OCI-M2 (cell line): ENCODE results near the gene MICAL2.

Experiments
- DNase-seq: peaks from one replicate; lab custom pipeline; 2025; ENCODE audit not compliant: unreplicated experiment; lab: John Stamatoyannopoulos, UW

MICAL2 gene

DNA sequence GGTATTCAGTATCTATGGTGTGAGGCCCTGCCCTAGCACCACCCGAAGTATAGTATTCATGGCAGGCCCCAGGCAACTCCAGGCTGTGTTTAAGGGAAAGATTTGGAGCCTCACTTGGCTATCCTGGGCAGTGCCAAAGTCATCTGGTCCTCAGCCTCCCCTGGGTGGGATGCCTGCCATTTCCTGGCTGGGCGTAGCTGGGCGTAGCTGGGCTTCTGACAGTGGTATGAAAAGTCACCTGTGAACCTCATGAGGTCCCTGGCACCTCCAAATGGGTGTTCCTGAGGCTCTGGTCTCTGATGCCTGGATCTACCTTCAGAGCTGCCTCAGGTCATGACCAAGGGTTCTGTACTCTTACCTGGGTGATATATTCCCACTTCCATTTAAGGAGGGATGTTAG is 154.0 kb downstream of the MICAL2 start:
- no peak for DNase-seq

DNA sequence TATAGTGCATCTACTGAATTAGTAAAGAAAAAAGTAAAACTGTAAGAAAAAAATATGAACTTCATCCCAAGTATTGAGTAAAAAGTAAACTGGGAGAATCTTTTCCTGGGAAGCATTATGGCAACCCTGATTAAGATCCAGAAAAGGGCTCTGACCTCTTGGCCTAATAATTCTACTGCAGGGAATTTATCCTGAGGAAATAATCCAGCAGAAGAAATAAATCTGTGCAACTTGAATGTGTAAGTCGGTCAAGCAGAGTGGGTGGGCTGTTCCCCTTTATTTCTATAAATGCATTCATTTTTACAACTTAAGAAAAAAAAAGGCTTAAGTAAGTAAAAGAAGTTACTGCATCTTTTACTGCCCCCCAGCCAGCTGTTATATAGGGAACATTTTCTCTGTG is 155.7 kb downstream of the MICAL2 start:
- no peak for DNase-seq

DNA sequence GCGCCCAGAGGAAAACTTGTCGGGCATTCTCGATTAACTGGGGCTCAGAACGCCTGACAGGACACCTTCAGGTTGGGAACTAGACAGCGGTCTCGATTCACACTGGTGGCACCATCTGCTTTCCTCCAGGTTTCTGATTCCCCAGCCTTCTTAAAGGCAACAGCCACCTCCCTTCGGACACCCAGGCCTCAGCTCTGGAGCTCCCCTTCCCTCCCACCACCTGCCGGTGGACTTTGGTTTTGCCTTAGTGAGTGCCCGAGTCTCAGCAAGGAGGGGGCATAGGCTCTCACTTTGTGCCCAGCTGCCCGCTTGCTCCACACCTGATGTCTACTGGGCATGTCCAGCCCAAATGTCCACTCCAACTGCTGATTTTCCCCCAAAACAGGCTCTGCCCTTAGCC is 156.6 kb downstream of the MICAL2 start:
- DNase-seq: no peak

DNA sequence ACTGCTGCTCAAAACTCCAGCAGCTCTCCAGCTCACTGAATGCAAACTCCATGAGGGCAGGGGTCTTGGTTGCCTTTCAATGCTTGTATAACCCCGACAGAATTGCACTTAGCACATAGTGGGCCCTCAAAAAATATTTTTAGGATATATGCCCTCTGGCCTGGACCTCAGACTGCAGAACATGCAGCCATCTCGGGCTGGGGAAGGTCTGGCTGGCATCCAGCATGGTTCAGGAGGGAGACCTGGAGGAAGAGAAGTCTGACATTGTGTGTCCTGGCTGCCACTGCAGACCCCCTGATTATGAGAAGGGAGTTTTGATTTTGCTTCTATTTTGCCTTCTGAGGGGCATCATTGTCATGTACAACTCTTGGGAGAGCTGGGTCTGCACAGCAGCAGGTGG is 157.5 kb downstream of the MICAL2 start:
- no peak for DNase-seq

DNA sequence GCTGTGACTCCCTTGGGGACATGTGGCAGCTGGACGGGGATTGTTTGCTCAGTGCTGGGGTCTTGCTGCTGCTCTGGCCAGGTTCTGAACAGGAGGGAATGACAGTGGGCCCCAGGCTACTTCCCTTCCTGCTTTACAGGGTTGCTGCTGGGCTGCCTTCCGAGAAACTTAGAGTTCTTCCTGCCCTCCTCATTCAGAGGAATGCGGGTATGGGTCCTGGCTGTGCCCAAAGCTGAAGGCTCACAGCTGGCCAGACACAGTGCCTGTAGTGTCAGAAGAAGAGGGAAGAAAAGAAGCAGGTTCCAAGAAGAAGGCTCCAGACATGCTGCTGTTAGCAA is 158.7 kb downstream of the MICAL2 start:
- no peak for DNase-seq

DNA sequence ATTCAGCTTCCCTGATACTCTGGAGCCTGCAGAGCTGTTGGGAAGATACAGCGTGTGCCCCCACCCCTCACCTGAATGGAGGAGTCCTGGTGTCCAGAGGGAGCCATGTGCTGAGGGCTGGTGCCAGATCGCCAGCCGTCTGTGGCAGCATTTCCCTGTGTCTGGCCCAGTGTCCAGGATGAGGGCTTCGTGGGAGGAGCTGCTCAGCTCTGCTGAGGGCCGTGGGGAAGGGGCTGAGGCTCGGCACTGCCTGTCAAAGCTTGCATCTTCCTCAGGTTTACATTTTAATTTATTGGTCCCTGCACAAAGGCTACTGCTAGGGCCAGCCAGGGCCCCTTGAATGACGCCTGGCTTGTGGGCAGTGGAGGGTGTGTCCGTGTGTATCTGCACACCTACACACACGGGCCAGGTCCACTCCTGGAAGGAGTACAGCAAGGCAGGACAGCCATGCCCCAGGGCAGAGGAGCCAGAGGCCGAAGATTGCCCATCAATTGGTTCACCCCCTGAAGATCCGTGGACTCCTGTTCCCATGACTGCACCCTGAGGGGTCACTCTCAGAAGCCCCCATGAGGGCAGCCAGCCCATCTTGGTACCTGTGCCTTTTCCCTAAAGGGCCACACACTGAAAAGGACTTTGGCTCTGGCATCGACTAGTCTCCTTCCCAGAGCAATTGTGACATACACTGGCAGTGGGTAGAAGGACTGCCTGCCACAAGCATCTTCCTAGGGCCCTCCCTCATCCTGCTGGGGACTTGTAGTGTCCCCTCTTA is 159.2 kb downstream of the MICAL2 start:
- DNase-seq: no peak

DNA sequence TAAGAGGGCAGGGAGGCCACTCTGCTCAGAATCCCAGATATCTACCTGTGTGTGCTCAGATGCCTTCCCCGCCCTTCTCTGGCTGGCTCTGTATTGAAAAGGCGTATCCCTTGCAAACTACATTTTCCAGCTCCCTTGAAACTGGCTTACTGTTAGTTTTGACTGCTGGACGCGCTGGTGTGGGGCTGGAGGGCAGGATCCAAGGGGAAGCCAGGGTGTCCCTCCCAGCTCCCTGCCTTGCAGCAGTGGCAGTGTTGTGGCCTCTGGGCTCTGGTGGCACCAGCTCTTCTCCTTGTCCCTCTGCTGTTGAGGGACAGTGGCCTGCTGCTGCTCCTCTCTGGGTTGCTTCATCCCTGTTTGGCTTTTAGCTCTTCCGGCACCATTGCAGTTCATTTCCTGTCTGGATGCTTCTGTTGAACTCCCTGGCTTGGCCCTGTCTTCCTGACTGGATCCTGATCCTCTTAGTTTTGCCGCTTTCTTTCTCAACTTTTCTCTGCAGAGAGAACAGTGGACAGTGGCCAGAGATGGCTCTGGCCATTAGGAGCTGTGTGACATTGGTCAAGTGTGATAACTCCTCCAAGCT is 159.9 kb downstream of the MICAL2 start:
- no peak for DNase-seq

DNA sequence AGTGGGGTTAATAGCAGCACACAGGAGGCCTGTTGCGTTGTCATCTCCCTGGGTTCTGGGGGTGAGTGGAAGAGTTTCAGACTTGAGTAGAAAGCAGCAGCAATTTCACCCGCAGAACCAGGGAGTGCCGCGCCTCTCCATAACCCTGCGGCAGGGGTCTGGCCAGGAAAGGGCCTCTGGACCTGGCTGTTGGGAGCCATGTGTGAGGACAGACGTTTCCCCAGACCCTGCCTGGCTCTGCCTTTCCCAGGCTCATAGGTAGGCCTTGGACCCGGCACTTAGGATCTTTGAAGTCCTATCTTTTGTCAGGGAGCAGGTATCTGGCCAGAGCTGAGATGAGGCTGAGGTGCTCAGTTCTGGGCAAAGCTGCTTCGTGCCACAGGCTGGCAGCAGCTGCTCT is 160.4 kb downstream of the MICAL2 start:
- no peak for DNase-seq

DNA sequence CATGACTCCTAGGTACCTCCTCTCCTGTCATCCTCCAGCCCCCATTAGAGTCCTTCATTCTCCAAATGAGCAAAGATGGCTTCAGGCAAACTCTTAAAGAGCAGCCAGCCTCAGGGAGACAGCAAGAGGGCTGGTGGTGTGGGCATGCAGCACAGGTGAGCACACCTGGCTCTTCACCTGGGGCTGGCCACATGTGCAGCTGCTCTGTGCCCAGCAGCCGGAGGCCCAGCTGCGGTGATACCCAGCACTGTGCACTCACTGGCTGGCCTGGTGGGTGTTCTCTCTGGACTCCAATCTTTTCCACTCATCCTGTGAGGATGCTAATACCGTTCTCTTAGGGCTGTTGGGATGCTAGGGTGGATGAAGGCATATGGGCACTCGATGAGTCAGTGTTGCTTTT is 160.9 kb downstream of the MICAL2 start:
- DNase-seq: no peak

DNA sequence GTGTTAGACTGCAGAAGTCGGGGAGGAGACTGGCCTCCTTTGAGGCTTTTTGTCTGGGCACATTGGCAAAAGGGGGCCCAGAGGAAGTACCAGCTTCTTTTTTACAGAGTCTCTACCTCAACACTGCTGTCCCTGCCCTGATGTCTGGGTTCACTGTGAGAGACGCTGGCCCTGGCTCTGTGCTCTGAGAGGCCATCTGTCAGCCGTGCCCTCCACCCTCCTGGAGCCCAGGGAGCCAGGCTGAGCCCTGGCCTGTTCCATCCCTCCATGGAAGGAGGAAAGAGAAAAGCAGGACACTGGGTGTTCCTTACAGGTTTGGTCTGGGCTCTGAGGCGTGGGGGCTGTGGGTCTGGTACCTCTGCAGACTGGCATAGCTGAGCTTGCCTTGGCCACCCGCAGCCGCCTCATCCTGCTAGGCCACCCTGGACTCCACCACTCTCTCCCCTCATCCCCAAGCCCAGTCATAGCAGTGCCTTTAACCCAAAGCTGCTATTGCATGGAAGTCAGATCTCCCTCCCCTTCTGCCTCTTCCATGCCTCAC is 161.5 kb downstream of the MICAL2 start:
- no peak for DNase-seq

DNA sequence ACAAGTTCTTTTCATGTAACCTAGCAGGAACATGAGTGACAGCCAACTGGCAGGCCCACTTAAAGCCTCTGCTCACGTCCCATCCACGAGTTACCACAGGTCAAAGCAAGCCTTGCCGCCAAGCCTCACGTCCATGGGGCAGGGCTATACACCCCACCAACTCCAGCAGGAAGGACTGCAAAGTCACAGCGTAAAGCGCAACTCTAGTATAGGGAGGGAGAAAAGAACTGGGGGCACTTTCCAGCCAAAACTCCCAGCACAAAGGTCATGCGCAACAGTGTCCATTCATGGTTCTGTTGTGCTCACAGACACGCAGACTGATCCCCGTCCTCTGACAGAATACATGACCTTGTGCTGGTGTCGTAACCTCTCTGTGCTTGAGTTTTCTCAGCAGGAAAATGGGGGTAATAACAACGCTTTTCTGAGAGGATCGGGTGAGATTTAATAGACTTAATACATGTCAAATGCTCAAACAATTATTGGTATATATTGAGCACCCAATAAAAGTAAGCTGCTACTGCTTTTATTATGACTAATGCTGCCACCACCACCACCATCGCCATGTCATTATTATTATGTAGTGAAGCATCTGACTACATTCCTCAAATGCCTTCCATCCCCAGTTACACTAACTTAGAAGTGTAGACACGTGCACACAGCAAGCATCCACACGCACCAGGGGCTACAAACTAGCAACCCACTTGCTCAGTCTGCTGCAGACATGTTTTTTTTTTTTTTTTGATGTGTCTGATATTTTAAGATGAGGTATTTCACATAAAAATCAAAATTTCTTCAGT is 162.6 kb downstream of the MICAL2 start:
- no peak for DNase-seq

DNA sequence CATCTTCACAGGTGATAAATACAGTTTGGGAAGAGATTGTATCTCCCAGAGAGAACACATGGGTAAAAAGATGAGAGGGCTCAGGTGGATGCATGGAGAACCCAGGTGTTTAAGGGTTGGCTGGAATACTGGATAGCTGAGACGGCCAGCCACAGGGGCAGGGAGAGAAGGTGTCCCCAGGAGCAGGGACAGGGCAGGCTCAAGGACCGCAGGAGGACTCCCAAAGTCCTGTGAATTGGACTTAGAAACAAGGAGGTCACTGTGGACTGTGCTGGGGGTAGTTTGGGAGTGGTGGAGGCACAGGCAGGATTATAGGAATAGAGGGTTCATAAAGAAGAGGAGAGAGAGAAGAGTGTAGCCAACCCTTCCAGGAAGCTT is 163.2 kb downstream of the MICAL2 start:
- no peak for DNase-seq

DNA sequence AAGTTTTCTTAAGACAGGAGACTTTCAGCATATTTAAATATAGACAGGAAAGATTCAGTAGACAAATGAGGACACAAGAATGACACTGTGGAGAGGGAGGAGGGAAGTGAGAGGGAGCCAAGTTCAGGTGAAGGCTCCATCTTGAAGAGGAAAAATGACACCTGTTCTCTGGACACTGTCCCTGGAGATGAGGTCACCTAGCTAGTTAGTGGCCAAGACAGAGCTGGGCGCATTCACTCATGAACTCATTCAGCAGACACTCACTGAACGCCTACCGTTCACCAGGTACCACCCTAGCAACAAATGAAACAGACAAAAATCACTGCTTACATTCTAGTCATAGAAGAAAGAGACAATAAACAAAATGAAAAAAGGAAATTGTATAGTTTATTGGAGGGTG is 163.7 kb downstream of the MICAL2 start:
- no peak for DNase-seq

DNA sequence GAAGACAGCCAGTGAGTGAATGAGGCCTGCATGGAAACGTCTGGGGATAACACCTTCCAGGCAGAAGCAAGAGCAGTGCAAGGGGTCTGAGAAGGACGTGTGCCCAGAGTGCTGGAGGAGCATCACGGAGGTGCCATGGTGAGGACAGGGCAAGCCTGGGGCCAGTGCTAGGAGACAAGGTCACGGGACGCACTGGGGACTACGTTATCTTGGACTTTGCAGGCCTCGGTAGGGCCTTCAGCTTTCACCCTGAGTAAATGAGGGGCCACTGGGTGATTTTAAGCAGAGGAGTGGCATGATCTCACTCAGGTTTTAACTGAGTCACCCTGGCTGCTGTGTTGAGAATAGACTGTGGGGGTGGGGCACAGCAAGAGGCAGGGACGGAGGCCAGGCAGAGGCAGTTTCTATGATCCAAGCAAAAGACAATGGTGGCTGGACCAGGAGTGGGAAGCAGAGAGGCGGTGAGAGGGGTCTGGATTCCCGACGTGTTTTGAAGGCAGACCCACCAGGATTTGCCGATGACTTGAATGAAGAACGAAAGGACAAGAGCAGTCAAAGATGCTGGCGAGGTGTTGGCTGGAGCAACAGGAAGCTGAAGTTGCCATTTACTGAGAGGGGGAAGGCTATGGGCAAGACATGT is 164.3 kb downstream of the MICAL2 start:
- DNase-seq: no peak

DNA sequence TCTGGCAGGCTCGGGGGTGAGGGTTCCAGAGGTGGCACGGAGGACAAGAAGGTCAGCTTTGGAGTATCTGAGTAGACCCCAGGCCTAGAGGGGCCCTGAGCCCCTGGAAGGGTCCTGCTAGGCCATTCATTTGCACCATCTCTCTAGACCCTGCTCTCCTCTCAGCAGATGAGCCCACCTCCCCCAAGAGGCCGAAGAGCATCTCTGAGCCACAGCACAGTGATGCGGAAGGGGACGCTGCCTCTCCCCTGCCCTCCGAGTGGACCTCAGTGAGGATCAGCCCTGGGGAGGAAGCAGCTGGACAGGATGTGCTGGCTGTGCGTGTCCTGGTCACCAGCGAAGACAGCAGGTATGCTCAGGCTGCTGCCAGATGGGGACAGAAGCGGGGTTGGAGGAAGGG is 165.4 kb downstream of the MICAL2 start:
- DNase-seq: no peak

DNA sequence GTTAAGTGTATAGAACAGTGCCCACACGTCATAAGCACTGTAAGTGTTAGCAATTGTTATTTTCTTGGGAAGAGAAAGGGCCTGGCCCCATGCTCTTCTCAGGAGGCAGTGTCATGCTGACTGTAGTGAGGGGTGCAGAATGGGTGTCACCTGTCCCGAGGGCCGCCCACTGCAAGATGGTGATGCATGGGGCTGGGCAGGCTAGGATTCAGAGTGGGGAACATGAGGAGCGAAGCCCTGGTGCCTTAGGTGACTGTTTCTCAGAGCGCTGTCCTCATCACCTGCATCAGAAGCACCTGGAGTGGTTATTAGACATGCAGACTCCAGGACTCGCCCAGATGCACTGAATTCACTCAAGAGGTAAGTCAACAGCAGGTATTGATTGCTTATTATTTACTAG is 166.0 kb downstream of the MICAL2 start:
- no peak for DNase-seq

DNA sequence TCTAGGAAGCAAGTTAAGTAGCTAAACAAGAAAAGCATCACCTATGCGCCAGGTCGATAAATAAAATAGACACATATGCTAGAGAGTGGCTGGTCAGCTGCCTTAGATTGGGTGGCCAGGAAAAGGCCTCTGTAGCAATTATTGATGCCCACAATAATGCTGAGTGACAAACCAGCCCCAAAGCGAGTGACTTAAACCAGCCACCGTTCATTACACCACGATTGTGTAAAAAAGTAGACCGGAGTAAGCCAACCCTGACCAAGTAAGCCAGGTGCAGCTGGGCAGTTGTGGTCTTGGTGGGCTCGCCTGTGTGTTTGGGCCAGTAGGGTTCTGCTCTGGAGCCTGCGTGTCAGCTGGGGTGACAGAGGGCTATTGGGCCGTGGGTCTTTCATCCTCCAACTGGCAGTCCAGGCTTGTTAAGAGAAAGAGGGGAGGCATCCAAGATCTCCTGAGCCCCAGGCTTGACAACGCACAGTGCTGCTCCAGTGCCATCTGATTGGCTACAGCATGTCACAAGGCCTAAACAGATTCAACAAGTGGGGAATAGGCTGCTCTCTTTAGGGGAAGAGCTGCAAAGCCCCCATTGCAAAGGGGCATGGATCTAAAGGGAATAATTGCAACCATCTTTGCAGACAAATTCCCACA is 166.6 kb downstream of the MICAL2 start:
- no peak for DNase-seq

DNA sequence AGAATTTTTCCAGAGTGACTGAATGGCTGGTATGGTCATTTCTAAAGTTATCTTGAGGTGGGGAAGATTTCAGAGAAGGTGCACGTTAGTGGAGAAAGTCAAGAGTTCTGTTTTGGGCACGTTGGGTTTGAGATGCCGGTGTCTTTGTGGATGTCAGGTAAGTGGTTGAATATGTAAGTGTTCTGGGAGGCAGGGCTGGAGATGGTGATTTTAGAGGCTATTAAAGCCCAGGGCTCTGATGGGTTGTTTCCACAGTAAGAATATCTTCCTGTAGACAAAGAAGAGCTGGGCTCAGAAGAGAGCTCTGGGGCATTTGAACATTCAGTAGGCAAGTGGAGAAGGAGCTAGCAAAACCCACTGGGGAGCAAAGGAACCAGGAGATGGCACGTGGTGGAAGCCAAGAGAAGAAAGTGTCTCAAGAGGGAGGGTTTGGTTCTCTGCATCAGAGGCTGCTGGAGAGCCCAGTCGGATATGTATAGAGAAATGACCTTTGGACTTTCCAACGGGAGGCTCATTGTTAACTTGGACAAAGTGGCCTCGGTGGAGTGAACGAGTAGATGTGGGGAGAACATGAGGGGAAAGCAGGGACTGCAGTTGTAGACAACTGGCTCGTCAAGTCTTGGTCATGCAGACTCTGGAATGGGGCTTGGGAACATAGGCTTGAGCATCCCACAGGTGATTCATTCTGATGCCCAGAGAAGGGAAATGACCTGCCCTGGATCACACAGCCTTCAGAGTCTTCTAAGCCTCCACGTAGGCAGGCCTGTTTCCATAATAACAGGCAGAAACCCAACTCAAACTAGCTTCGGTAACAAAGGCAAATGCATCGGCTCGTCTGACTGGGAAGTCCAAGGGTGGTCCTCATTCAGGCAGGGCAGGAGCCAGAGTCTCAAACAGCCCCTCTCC is 168.6 kb downstream of the MICAL2 start:
- DNase-seq: no peak

DNA sequence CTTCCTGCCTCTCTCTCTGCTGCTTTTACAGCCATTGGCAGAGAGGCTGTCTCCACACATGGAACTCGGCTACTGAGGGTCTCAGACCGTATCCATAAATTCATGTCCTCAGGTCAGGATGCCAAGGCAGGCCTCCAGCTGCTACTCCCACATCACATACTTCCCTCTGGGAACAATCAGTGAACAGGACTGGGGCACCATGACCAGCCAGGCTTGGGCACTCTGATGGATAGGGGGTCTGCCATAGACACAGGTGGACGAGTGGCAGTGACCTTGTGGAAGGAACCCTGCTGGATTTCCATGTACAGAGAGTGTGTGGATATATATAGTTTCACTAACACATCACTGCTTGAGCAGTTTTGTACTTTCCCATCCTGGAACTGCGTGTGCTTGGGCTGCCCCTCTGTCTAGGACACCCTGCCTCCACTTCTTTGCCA is 169.3 kb downstream of the MICAL2 start:
- no peak for DNase-seq

DNA sequence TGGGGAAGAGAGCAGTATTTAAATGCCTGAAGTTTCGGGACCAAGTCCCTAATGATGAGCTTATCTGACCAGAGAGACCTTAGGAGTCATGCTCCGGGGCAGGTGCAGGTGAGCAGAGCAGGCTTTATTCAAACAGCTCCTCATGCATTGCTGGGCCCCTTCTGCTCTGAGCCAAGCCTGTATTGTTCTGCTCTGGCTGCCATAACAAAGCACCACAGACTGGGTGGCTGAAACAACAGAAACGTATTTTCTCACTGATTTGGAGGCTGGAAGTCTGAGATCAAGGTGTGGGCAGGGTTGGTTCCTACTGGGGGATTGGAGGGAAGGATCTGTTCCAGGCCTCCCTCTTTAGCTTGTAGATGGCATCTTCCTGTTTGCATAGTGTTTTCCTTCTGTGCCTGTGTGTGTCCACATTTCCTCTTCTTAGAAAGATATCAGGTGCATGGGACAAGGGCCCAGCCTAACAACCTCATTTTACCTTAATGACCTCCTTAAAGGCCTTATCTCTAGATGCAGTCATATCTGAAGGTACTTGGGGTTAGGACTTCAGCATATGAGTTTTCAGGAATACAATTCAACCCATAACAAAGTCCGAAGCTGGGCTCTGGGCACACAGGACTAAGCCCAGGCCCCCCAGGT is 169.9 kb downstream of the MICAL2 start:
- no peak for DNase-seq
